ENCODE data around the gene VASP. TPM values are rescaled to one million over a fixed set of nuclear protein-coding genes. Genes with fewer than 3 reads are reported as not detected.

Gene VASP
- total and polyA plus RNA-seq, 9 of the 15 experiments (the other 6 are each of a cell fraction or from before 2014, with no cell fraction given), result 16.7 to 261 (median 112) TPM

DNA sequence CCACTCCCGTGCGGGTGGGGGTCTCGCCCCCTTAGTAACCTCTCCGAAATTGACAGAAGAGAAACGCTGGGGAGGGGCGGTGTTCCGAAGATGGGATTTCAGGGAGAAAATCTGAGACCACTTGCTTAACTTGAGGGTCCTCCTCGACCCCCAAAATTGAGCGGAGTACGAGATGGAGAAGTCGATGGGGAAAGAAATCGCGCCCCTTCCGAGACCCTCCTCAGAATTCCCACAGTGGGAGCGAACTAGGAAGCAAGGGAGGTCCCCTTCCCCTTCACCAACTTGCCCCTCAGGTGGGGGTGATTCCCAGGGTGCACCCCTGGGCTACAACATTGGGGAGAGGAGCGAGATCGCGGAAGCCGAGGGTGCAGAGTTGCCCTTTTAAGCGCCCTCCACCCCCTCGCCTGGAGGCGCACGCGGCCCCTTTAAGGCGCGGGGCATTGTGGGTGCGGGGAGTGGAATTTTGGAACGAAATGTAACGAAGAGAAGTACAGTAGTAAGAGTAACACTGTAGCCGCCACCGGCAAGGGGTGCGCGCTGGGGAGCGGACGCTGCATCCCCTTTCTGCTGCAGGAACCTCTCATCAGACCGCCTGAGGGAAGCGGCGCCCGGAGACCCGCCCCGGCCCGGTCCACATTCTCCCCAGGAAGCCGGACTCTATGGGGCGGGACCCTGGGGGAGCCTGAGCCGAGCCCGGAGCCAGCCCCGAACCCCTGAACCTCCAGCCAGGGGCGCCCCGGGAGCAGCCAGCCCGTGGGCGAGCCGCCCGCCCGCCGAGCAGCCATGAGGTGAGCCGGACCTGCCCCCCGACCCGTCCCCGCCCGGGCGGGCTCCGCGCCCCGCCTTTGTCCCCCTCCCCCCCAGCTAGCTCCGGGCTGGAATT lies at the start of gene VASP (continued):
- TF ChIP-seq NFE2L1 (tag; IDR thresholded peaks at IDR 0.05; ENCODE audit: borderline replicate concordance, low read depth), result no peak
- TF ChIP-seq FOXJ2 (tag; IDR thresholded peaks at IDR 0.05), result no peak
- TF ChIP-seq CCAR2 (IDR thresholded peaks at IDR 0.05; ENCODE audit: low read depth, low read length), result no peak
- no peak for TF ChIP-seq ZNF124 (CRISPR knock-in tag; IDR thresholded peaks at IDR 0.05)
- no peak for TF ChIP-seq BRCA1 (IDR thresholded peaks at IDR 0.05)
- TF ChIP-seq BRCA1 (CRISPR knock-in tag; IDR thresholded peaks at IDR 0.05), result no peak
- TF ChIP-seq ZNF134 (CRISPR knock-in tag; conservative IDR thresholded peaks at IDR 0.05), result no peak
- TF ChIP-seq, protein P1, sequence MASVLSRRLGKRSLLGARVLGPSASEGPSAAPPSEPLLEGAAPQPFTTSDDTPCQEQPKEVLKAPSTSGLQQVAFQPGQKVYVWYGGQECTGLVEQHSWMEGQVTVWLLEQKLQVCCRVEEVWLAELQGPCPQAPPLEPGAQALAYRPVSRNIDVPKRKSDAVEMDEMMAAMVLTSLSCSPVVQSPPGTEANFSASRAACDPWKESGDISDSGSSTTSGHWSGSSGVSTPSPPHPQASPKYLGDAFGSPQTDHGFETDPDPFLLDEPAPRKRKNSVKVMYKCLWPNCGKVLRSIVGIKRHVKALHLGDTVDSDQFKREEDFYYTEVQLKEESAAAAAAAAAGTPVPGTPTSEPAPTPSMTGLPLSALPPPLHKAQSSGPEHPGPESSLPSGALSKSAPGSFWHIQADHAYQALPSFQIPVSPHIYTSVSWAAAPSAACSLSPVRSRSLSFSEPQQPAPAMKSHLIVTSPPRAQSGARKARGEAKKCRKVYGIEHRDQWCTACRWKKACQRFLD (CRISPR knock-in tag; IDR thresholded peaks at IDR 0.05), result no peak; the same call in 1 of the 2 replicates
- TF ChIP-seq MAFF (IDR thresholded peaks at IDR 0.05; ENCODE audit: low read length), result no peak
- no peak for TF ChIP-seq HIVEP1 (CRISPR knock-in tag; IDR thresholded peaks at IDR 0.05)
- TF ChIP-seq, protein P2, sequence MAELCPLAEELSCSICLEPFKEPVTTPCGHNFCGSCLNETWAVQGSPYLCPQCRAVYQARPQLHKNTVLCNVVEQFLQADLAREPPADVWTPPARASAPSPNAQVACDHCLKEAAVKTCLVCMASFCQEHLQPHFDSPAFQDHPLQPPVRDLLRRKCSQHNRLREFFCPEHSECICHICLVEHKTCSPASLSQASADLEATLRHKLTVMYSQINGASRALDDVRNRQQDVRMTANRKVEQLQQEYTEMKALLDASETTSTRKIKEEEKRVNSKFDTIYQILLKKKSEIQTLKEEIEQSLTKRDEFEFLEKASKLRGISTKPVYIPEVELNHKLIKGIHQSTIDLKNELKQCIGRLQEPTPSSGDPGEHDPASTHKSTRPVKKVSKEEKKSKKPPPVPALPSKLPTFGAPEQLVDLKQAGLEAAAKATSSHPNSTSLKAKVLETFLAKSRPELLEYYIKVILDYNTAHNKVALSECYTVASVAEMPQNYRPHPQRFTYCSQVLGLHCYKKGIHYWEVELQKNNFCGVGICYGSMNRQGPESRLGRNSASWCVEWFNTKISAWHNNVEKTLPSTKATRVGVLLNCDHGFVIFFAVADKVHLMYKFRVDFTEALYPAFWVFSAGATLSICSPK (IDR thresholded peaks at IDR 0.05; ENCODE audit: borderline replicate concordance), result no peak
- no peak for TF ChIP-seq ZNF41 (CRISPR knock-in tag; conservative IDR thresholded peaks at IDR 0.05)
- TF ChIP-seq ZC3H8 (IDR thresholded peaks at IDR 0.05), result no peak
- TF ChIP-seq LCOR (CRISPR knock-in tag; IDR thresholded peaks at IDR 0.05), result peak; percentile 90
- TF ChIP-seq, protein P3, sequence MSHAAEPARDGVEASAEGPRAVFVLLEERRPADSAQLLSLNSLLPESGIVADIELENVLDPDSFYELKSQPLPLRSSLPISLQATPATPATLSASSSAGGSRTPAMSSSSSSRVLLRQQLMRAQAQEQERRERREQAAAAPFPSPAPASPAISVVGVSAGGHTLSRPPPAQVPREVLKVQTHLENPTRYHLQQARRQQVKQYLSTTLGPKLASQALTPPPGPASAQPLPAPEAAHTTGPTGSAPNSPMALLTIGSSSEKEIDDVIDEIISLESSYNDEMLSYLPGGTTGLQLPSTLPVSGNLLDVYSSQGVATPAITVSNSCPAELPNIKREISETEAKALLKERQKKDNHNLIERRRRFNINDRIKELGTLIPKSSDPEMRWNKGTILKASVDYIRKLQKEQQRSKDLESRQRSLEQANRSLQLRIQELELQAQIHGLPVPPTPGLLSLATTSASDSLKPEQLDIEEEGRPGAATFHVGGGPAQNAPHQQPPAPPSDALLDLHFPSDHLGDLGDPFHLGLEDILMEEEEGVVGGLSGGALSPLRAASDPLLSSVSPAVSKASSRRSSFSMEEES (CRISPR knock-in tag; IDR thresholded peaks at IDR 0.05), result no peak
- TF ChIP-seq ZNF785 (CRISPR knock-in tag; IDR thresholded peaks at IDR 0.05), result no peak
- peak; percentile 61; the same call in 1 of the 2 replicates for TF ChIP-seq BRD4 (IDR thresholded peaks at IDR 0.05)
- TF ChIP-seq NCOA2 (IDR thresholded peaks at IDR 0.05; ENCODE audit: partially characterized antibody in 2 of 2), result no peak
- no peak for TF ChIP-seq ZBED1 (IDR thresholded peaks at IDR 0.05)
- TF ChIP-seq SIRT6 (IDR thresholded peaks at IDR 0.05; ENCODE audit: low read depth, low read length), result no peak
- TF ChIP-seq, protein P4, sequence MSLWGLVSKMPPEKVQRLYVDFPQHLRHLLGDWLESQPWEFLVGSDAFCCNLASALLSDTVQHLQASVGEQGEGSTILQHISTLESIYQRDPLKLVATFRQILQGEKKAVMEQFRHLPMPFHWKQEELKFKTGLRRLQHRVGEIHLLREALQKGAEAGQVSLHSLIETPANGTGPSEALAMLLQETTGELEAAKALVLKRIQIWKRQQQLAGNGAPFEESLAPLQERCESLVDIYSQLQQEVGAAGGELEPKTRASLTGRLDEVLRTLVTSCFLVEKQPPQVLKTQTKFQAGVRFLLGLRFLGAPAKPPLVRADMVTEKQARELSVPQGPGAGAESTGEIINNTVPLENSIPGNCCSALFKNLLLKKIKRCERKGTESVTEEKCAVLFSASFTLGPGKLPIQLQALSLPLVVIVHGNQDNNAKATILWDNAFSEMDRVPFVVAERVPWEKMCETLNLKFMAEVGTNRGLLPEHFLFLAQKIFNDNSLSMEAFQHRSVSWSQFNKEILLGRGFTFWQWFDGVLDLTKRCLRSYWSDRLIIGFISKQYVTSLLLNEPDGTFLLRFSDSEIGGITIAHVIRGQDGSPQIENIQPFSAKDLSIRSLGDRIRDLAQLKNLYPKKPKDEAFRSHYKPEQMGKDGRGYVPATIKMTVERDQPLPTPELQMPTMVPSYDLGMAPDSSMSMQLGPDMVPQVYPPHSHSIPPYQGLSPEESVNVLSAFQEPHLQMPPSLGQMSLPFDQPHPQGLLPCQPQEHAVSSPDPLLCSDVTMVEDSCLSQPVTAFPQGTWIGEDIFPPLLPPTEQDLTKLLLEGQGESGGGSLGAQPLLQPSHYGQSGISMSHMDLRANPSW (CRISPR knock-in tag; IDR thresholded peaks at IDR 0.05), result no peak
- no peak; the same call in 1 of the 2 replicates for TF ChIP-seq ZNF197 (CRISPR knock-in tag; IDR thresholded peaks at IDR 0.05; ENCODE audit: low read depth)
- TF ChIP-seq SRSF1 (IDR thresholded peaks at IDR 0.05; ENCODE audit: low read depth, low read length), result no peak

All from K562 (cell line).